Neuronal stem cell (in vitro differentiated cells): ENCODE results near the gene ARFGAP2.

Experiments
- DNase-seq: peaks from one replicate; pipeline ENCODE4 v3.0.0-alpha.2; 2013; ENCODE audit warnings: low spot score
- H2AFZ ChIP-seq: one replicate; pipeline ENCODE4 v1.6.1; 2013; ENCODE audit warnings: mild to moderate bottlenecking, low read length, inconsistent platforms
- H2AK5ac ChIP-seq: 2 replicates; pipeline ENCODE4 v1.6.1; 2013; ENCODE audit warnings: low read depth, mild to moderate bottlenecking, inconsistent platforms, low read length, moderate library complexity, mixed read lengths
- H2BK120ac ChIP-seq: 2 replicates; pipeline ENCODE4 v1.6.1; 2013; ENCODE audit warnings: low read depth, mild to moderate bottlenecking, inconsistent platforms, low read length, moderate library complexity, mixed read lengths
- H2BK12ac ChIP-seq: one replicate; pipeline ENCODE4 v1.6.1; 2013; ENCODE audit warnings: low read length, inconsistent platforms
- H2BK15ac ChIP-seq: 2 replicates; pipeline ENCODE4 v1.6.1; 2013; ENCODE audit warnings: mild to moderate bottlenecking, low read length, inconsistent platforms, mixed read lengths
- H2BK5ac ChIP-seq: one replicate; pipeline ENCODE4 v1.6.1; 2013; ENCODE audit warnings: inconsistent platforms, mild to moderate bottlenecking, low read length, moderate library complexity
- H3K14ac ChIP-seq: one replicate; pipeline ENCODE4 v1.6.1; 2013; ENCODE audit warnings: low read length, inconsistent platforms
- H3K18ac ChIP-seq: 2 replicates; pipeline ENCODE4 v1.6.1; 2013; ENCODE audit warnings: low read length, inconsistent platforms
- H3K23ac ChIP-seq: 2 replicates; pipeline ENCODE4 v1.6.1; 2013; ENCODE audit warnings: low read depth, mild to moderate bottlenecking, mixed read lengths, low read length, inconsistent platforms; ENCODE audit not compliant: poor library complexity
- H3K27ac ChIP-seq: replicated peaks from 3 replicates; pipeline ENCODE4 v1.5.1; 2013; ENCODE audit warnings: low read length, inconsistent platforms
- H3K27me3 ChIP-seq, 3 experiments: 2 replicates each; pipeline ENCODE4 v1.6.1; 2013; ENCODE audit warnings: low read length in 3 of 3, mild to moderate bottlenecking in 2 of 3, inconsistent platforms in 1 of 3, low read depth in 1 of 3, mixed read lengths in 1 of 3, moderate library complexity in 1 of 3; ENCODE audit not compliant: control insufficient read depth in 3 of 3, insufficient read depth in 3 of 3
- H3K36me3 ChIP-seq, 2 donors: replicated peaks in 1 of 2; 2 replicates each; pipeline ENCODE4 v1.6.1; 2013; ENCODE audit warnings: low read length in 2 of 2; ENCODE audit not compliant: control insufficient read depth in 2 of 2, insufficient read depth in 2 of 2
- H3K4ac ChIP-seq: 2 replicates; pipeline ENCODE4 v1.6.1; 2013; ENCODE audit warnings: inconsistent platforms, mild to moderate bottlenecking, low read length, moderate library complexity
- H3K4me1 ChIP-seq, 2 donors: 1 replicate in 1 of 2; 2 replicates in 1 of 2; pipeline ENCODE4 v1.6.1; 2013; ENCODE audit warnings: low read length in 2 of 2, low read depth in 1 of 2; ENCODE audit not compliant: control insufficient read depth in 2 of 2, insufficient read depth in 1 of 2
- H3K4me2 ChIP-seq: one replicate; pipeline ENCODE4 v1.6.1; 2013; ENCODE audit warnings: mild to moderate bottlenecking, low read length, inconsistent platforms; ENCODE audit not compliant: insufficient read depth, poor library complexity, severe bottlenecking
- H3K4me3 ChIP-seq, 2 donors: 2 replicates each; pipeline ENCODE4 v1.5.1; 2013; ENCODE audit warnings: low read length in 2 of 2, mild to moderate bottlenecking in 2 of 2, inconsistent platforms in 1 of 2, moderate library complexity in 1 of 2
- H3K79me1 ChIP-seq: one replicate; pipeline ENCODE4 v1.6.1; 2013; ENCODE audit warnings: low read depth, mild to moderate bottlenecking, inconsistent platforms, low read length, moderate library complexity
- H3K9ac ChIP-seq: one replicate; pipeline ENCODE4 v1.6.1; 2013; ENCODE audit warnings: mild to moderate bottlenecking, low read depth, low read length, inconsistent platforms; ENCODE audit not compliant: poor library complexity
- H3K9me3 ChIP-seq, 2 donors: replicated peaks in 1 of 2; 2 replicates each; pipeline versions ENCODE3 to v1.6.1; 2013; ENCODE audit warnings: low read length in 2 of 2, mild to moderate bottlenecking in 2 of 2, inconsistent platforms in 1 of 2, low read depth in 1 of 2, mixed read lengths in 1 of 2, moderate library complexity in 1 of 2; ENCODE audit not compliant: control insufficient read depth in 2 of 2, insufficient read depth in 1 of 2
- H4K8ac ChIP-seq: one replicate; pipeline ENCODE4 v1.6.1; 2013; ENCODE audit warnings: low read depth, mild to moderate bottlenecking, inconsistent platforms, low read length, moderate library complexity
- H4K91ac ChIP-seq: one replicate; pipeline ENCODE4 v1.6.1; 2013; ENCODE audit warnings: low read length, low read depth, mild to moderate bottlenecking, inconsistent platforms; ENCODE audit not compliant: poor library complexity
- WGBS, 2 donors: extraction: QIAGEN DNeasy Blood & Tissue Kit; methylation state at CpG; one replicate each; pipeline ENCODE4 v1.1.7; 2013; ENCODE audit warnings: missing lambda C conversion rate in 2 of 2, mixed read lengths in 1 of 2; ENCODE audit not compliant: insufficient read length in 2 of 2, insufficient replicate concordance in 1 of 2; ENCODE audit errors: extremely low coverage in 2 of 2; 5-methylcytosine and 5-hydroxymethylcytosine counted together

Gene ARFGAP2

DNA sequence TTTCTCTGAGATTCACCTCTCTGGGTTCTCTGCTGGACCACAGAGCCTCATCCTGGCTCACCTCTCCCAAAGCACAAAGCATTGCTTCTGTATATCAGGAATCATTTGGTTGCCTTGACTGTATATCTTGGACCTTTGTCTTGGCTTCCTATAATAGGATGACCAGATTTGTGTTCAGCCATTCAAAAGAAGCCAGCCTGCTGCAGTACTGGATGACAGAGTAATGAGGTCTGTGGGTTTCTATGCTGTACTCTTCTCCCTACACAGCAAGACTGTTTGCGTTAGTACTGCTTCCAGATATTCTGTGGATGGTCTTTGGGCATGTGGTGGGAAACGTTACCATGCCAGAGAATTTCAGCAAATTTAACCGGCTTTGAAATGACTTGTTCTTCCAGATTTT lies 39.8 kb downstream of the ARFGAP2 start:
- H3K14ac ChIP-seq = no peak overlapping the region
- DNase-seq = no peak
- no peak overlapping the region for H2BK12ac ChIP-seq
- H2AFZ ChIP-seq = no peak overlapping the region
- no peak overlapping the region for H4K91ac ChIP-seq
- peaks cover 6 to 24% of the 10 kb centered on the region in 2 donors for H3K36me3 ChIP-seq
- no peak overlapping the region for H3K9ac ChIP-seq
- H3K27ac ChIP-seq = no peak overlapping the region
- H3K4ac ChIP-seq = no peak overlapping the region
- H3K79me1 ChIP-seq = peaks cover 2% of the 10 kb centered on the region
- no peak overlapping the region for H2BK5ac ChIP-seq
- H2BK120ac ChIP-seq = no peak overlapping the region
- no peaks in the 10 kb centered on the region for H3K4me1 ChIP-seq
- no peak overlapping the region for H2BK15ac ChIP-seq
- H3K18ac ChIP-seq = no peak overlapping the region
- no peak overlapping the region for H2AK5ac ChIP-seq
- no peak overlapping the region for H4K8ac ChIP-seq
- no CpG with 5 or more reads among the region's 3 CpGs for WGBS, 2 donors
- no peaks in the 10 kb centered on the region for H3K9me3 ChIP-seq
- no peak overlapping the region for H3K23ac ChIP-seq
- H3K4me3 ChIP-seq = no peak overlapping the region
- no peak overlapping the region for H3K4me2 ChIP-seq
- no peaks in the 10 kb centered on the region for H3K27me3 ChIP-seq

DNA sequence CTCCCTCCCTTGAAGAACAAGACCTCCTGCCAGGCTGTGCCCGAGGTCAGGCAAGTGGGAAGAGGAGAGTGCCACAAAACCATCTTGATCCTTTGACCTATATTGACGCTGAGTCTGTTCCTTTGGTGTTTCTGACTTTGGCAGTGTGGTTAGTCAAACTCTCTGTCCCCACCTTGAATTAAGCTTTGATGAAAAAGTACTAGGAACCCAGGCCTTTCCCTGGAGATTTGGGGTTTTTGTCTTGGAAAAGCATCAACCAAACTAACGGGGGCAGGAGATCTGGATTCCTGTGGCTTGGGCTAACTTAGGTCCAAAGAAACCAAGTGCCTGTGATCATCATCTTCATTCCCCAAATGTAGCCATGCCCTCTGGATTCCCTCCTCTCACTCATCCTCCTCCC lies 40.4 kb downstream of the ARFGAP2 start:
- H3K4me1 ChIP-seq = no peaks in the 10 kb centered on the region
- no peaks in the 10 kb centered on the region for H3K9me3 ChIP-seq
- no peak overlapping the region for H2BK15ac ChIP-seq
- H3K18ac ChIP-seq = no peak overlapping the region
- no peak overlapping the region for H2BK5ac ChIP-seq
- H2AFZ ChIP-seq = no peak overlapping the region
- no peak overlapping the region for H4K8ac ChIP-seq
- H3K9ac ChIP-seq = no peak overlapping the region
- H4K91ac ChIP-seq = no peak overlapping the region
- H2BK120ac ChIP-seq = no peak overlapping the region
- no peak overlapping the region for H3K27ac ChIP-seq
- H3K27me3 ChIP-seq = no peaks in the 10 kb centered on the region
- no peak overlapping the region for H2AK5ac ChIP-seq
- no peak for DNase-seq
- WGBS, 2 donors = no CpG with 5 or more reads among the region's 3 CpGs
- peaks cover 2% of the 10 kb centered on the region for H3K79me1 ChIP-seq
- no peak overlapping the region for H3K4me3 ChIP-seq
- H3K4me2 ChIP-seq = no peak overlapping the region
- peaks cover 6 to 24% of the 10 kb centered on the region in 2 donors for H3K36me3 ChIP-seq
- H3K4ac ChIP-seq = no peak overlapping the region
- no peak overlapping the region for H2BK12ac ChIP-seq
- H3K14ac ChIP-seq = no peak overlapping the region
- peak overlapping the region; percentile 9 for H3K23ac ChIP-seq

GRCh38 chr11:47132981-47133380 lies 43.7 kb downstream of the ARFGAP2 start:
- Histone ChIP-seq H3K14ac (no peak overlapping the region), H3K9me3 (peaks cover 0 to 2% of the 10 kb centered on the region in 2 donors), H3K27ac (no peak overlapping the region), H3K79me1 (no peaks in the 10 kb centered on the region), H2AFZ (no peak overlapping the region), H3K23ac (no peak overlapping the region), H2BK12ac (no peak overlapping the region), H3K4me1 (peaks cover 9 to 13% of the 10 kb centered on the region in 2 donors), H2BK5ac (no peak overlapping the region), H3K4me2 (no peak overlapping the region), H3K4ac (no peak overlapping the region), H2BK120ac (no peak overlapping the region), H3K4me3 (no peak overlapping the region), H2AK5ac (no peak overlapping the region), H3K18ac (no peak overlapping the region), H3K36me3 (peaks cover 0 to 8% of the 10 kb centered on the region in 2 donors), H4K8ac (no peak overlapping the region), H3K9ac (no peak overlapping the region), H2BK15ac (no peak overlapping the region), H3K27me3 (no peaks in the 10 kb centered on the region), H4K91ac (no peak overlapping the region)
- DNase-seq = no peak
- no CpG with 5 or more reads among the region's 1 CpG for WGBS, 2 donors

DNA sequence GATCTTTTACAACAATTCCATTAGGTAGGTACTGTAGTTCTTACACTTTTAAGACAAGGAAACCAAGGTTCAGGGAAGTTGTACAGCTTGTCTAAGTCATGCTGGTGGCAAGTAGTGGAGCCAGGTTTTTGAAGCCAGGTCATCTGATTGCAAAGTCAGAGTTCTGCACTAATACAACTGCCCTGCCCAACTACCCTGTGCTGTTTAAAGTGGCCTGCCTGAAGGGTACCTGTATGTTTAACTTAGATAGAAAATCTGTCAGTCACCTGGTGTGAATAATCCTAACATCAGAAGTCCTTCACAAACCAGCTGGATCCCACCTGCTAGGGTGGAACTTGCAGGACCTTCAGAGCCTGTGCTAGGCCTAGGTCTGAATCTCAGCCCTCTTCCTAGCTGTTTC lies 44.2 kb downstream of the ARFGAP2 start:
- no peak overlapping the region for H4K91ac ChIP-seq
- H2BK120ac ChIP-seq = no peak overlapping the region
- H3K4ac ChIP-seq = no peak overlapping the region
- H2AK5ac ChIP-seq = no peak overlapping the region
- H4K8ac ChIP-seq = no peak overlapping the region
- no peak overlapping the region for H3K4me3 ChIP-seq
- H3K14ac ChIP-seq = no peak overlapping the region
- H3K4me1 ChIP-seq = peaks cover 9 to 13% of the 10 kb centered on the region in 2 donors
- H3K36me3 ChIP-seq = peaks cover 0 to 3% of the 10 kb centered on the region in 2 donors
- H3K79me1 ChIP-seq = no peaks in the 10 kb centered on the region
- H2BK5ac ChIP-seq = no peak overlapping the region
- H2BK15ac ChIP-seq = no peak overlapping the region
- no peak overlapping the region for H2AFZ ChIP-seq
- H3K4me2 ChIP-seq = no peak overlapping the region
- no peak overlapping the region for H3K23ac ChIP-seq
- no peak overlapping the region for H2BK12ac ChIP-seq
- DNase-seq = no peak
- H3K27me3 ChIP-seq = no peaks in the 10 kb centered on the region
- H3K9ac ChIP-seq = no peak overlapping the region
- no peak overlapping the region for H3K18ac ChIP-seq
- H3K9me3 ChIP-seq = peaks cover 0 to 2% of the 10 kb centered on the region in 2 donors
- no peak overlapping the region for H3K27ac ChIP-seq
